IgD-negative memory B cell (primary cell): ENCODE results near the gene AP1S3. TPM values are rescaled to one million over a fixed set of nuclear protein-coding genes. Genes with fewer than 3 reads are reported as not detected.

ENCODE experiments used
- H3K27ac Mint-ChIP-seq, 3 donors: one replicate each; pipeline ENCODE4 v1.8.0; 2020 to 2022; ENCODE audit warnings: mild to moderate bottlenecking in 3 of 3, mixed read lengths in 3 of 3, moderate library complexity in 1 of 3
- H3K27me3 Mint-ChIP-seq: one replicate; pipeline ENCODE4 v1.8.0; 2021; ENCODE audit warnings: mixed read lengths
- H3K36me3 Mint-ChIP-seq: one replicate; pipeline ENCODE4 v1.8.0; 2020; ENCODE audit warnings: mild to moderate bottlenecking, mixed read lengths
- H3K4me1 Mint-ChIP-seq, 3 donors: one replicate each; pipeline ENCODE4 v1.8.0; 2020 to 2022; ENCODE audit warnings: mixed read lengths in 3 of 3, mild to moderate bottlenecking in 1 of 3
- H3K4me3 Mint-ChIP-seq, 4 donors: one replicate each; pipeline ENCODE4 v1.8.0; 2020 to 2022; ENCODE audit warnings: mild to moderate bottlenecking in 4 of 4, mixed read lengths in 4 of 4, moderate library complexity in 3 of 4
- H3K9me3 Mint-ChIP-seq, 3 donors: one replicate each; pipeline ENCODE4 v1.8.0; 2020 to 2021; ENCODE audit warnings: mixed read lengths in 3 of 3, mild to moderate bottlenecking in 1 of 3
- polyA plus RNA-seq: library from polyadenylated mRNA; unstranded; fragments of 300-500 nt; fragmentation: Illumina TruSeq; gene quantifications from one replicate; pipeline ENCODE4 v1.2.3, GENCODE V29; 2021

AP1S3 gene
- polyA plus RNA-seq, 1 donor from 2014 or later, result 23.0 TPM

DNA sequence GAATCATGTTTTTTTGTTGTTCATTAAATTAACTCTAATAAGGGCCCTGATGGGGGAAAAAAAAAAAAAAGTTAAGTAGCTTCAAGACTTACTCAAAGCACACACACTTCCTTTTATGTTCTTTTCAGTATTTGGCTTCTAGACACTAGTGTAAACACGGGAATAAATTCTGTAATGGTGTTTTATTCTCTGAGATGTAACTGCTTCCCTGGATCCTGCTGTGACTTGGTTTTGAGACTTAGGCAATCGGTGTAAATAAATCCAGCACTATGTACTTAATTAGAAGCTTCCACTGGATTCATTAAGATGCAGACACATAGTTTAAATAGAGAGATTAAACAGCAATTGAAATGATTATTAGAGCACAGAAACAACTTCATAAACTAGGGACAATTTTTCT is 26.1 kb upstream of the AP1S3 start:
- H3K9me3 Mint-ChIP-seq, result no peaks in the 10 kb centered on the region
- peaks cover 12 to 21% (median 14%) of the 10 kb centered on the region in 3 donors for H3K4me1 Mint-ChIP-seq
- peaks cover 6% of the 10 kb centered on the region for H3K36me3 Mint-ChIP-seq
- no peaks in the 10 kb centered on the region for H3K27me3 Mint-ChIP-seq
- no peak overlapping the region for H3K4me3 Mint-ChIP-seq
- peak overlapping the region in 1 of 3 donors; percentile 47 for H3K27ac Mint-ChIP-seq

DNA sequence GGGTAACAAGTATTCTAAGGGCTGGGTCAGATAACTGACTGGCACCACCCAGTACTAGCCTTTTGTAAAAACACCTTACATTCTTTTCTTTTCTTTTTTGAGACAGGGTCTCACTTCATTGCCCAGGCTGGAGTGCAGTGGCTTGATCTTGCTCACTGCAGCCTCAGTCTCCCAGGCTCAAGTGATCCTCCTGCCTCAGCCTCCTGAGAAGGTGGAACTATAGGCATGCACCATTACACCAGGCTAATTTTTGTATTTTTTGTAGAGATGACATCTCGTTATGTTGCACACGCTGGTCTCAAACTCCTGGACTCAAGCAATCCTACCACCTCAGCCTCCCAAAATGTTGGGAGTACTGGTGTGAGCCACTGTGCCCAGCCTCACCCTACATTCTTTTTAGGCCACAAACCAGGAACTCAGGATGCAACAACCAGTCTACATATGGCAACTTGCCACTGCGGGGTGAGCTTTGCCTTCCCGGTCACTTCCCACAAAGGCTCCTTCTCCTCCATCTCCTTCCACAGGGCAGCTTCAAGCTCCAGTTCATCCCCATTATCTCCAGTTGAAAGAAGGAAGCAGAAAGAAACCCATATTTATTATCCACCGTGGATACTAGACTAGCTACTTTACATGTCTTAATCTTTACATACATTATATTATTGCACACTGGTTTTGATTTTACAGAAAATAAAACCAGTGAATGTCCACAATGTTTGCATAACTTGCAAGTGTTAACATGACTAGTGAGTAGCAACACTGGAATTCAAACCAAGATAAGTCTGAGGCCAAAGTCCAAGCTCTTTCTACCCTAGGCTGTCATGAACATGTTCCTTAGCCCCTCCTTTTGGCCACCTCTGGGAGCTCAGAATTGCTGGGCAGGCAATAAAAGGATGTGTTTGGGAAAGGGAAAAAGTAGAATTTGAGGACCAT is 23.7 kb upstream of the AP1S3 start:
- Mint-ChIP-seq H3K27ac (peak overlapping the region in 1 of 3 donors; percentile 69), H3K27me3 (no peaks in the 10 kb centered on the region)

DNA sequence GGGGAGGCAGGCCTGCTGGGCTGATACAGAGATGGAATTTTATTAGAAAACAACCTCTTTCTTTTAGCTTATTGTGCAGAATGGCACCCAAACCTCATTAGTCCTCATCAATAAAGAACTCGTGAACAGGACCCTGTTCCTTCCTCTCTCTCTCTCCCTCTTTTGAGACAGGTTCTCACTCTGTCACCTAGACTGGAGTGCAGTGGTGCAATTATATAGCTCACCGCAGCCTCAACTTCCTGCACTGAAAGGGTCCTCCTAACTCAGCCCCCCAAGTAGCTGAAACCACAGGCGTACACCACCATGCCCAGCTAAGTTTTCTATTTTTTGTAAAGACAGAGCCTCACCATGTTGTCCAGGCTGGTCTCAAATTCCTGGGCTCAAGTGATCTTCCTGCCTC is 21.7 kb upstream of the AP1S3 start:
- H3K27ac Mint-ChIP-seq, result peak overlapping the region in 1 of 3 donors; percentile 86
- peaks cover 6% of the 10 kb centered on the region for H3K36me3 Mint-ChIP-seq
- no peaks in the 10 kb centered on the region for H3K9me3 Mint-ChIP-seq
- H3K27me3 Mint-ChIP-seq, result no peaks in the 10 kb centered on the region
- no peak overlapping the region for H3K4me3 Mint-ChIP-seq
- H3K4me1 Mint-ChIP-seq, result peaks cover 9 to 16% (median 13%) of the 10 kb centered on the region in 3 donors

More for the DNA sequence above, 23.7 kb upstream of the AP1S3 start:
- no peak overlapping the region for H3K4me3 Mint-ChIP-seq
- peaks cover 13 to 17% (median 13%) of the 10 kb centered on the region in 3 donors for H3K4me1 Mint-ChIP-seq
- H3K9me3 Mint-ChIP-seq, result no peaks in the 10 kb centered on the region
- peaks cover 6% of the 10 kb centered on the region for H3K36me3 Mint-ChIP-seq

DNA sequence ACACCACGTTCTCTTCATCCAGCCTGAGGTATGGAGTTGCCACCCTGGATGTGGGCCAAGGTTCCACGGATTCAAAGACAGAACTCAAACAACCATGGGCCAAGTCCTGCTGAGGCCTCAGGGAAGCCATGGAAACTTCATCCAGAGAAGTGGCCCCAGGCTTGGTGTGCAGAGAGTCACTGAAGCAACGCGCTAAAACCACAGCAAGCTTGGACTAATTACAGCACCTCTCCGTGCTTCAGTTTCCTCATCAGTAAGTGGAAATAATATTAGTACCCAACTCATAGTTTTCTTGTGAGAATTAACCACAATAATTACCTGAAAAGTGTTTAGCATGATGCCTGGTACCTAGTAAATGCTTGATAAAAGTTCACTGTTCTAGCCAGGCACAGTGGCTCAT is 19.2 kb upstream of the AP1S3 start:
- Mint-ChIP-seq H3K36me3 (peaks cover 7% of the 10 kb centered on the region), H3K27me3 (no peaks in the 10 kb centered on the region), H3K4me3 (peak overlapping the region in 2 of 4 donors; percentile 3 to 70), H3K4me1 (peaks cover 9 to 16% (median 14%) of the 10 kb centered on the region in 3 donors), H3K9me3 (no peaks in the 10 kb centered on the region), H3K27ac (peak overlapping the region in 1 of 3 donors; percentile 96)

DNA sequence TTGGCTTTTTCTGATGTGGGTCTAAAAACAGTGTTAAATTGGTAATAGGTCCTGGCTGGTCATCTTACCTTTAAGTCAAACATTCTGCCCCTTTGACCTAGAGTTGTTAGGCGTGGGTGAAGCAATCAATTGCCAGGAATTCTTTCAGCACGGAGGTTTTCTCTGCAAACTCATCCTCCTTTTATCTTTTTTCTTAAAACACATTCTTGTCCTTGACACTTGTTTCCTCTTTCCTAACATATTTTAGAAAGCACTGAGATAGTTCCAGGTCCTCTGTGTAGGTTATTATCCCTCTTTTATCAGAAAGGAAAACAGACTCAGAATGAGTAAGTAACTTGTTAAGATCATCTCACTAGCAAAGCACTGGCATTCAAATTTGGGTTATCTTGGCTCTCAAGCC is 18.6 kb upstream of the AP1S3 start:
- Mint-ChIP-seq H3K27me3 (no peaks in the 10 kb centered on the region), H3K27ac (peak overlapping the region in 1 of 3 donors; percentile 96), H3K4me1 (peaks cover 9 to 18% (median 14%) of the 10 kb centered on the region in 3 donors), H3K9me3 (peaks cover 0 to 4% (median 0%) of the 10 kb centered on the region in 3 donors), H3K36me3 (peaks cover 7% of the 10 kb centered on the region), H3K4me3 (peak overlapping the region in 2 of 4 donors; percentile 3 to 70)

DNA sequence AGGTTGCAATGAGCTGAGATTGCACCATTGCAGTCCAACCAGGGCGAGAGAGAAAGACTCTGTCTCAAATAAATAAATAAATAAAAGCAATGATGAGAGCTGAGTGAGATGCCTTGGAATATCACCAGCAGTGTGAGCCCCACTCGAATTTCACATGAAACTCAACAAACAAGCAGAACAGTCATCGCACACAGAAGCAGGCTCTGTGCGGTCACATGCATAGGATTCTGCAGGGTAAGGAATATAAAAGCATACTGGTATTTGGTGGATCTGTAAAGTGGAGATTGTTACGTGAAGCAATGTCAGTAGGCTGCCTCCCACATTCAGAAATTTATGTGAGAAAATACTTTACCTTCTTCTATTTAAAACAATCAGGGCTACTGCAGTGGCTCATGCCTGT is 18.0 kb upstream of the AP1S3 start:
- Mint-ChIP-seq H3K4me1 (peaks cover 9 to 20% (median 14%) of the 10 kb centered on the region in 3 donors), H3K27me3 (no peaks in the 10 kb centered on the region), H3K27ac (no peak overlapping the region), H3K4me3 (peak overlapping the region in 1 of 4 donors; percentile 81), H3K36me3 (peaks cover 4% of the 10 kb centered on the region), H3K9me3 (peaks cover 0 to 6% (median 0%) of the 10 kb centered on the region in 3 donors)

DNA sequence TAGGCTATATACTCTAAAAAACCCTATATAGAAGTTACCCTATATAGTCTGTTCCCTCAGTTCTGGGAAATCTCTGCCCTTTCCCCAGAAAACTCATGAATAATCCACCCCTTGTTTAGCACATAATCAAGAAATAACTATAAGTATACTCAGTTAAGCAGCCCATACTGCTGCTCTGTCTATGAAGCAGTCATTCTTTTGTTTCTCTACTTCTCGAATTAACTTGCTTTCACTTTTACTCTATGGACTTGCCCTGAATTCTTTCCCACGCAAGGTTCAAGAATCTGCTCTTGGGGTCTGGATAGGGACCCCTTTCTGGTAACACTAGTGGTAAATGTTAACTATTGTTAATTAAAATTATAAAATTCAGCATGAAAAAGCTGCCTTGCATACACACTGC is 17.4 kb upstream of the AP1S3 start:
- H3K4me1 Mint-ChIP-seq, result peaks cover 9 to 18% (median 16%) of the 10 kb centered on the region in 3 donors
- H3K27me3 Mint-ChIP-seq, result no peaks in the 10 kb centered on the region
- H3K4me3 Mint-ChIP-seq, result peak overlapping the region in 2 of 4 donors; percentile 10 to 81
- H3K27ac Mint-ChIP-seq, result peak overlapping the region in 1 of 3 donors; percentile 24
- peaks cover 0 to 6% (median under 1%) of the 10 kb centered on the region in 3 donors for H3K9me3 Mint-ChIP-seq
- peaks cover 6% of the 10 kb centered on the region for H3K36me3 Mint-ChIP-seq

DNA sequence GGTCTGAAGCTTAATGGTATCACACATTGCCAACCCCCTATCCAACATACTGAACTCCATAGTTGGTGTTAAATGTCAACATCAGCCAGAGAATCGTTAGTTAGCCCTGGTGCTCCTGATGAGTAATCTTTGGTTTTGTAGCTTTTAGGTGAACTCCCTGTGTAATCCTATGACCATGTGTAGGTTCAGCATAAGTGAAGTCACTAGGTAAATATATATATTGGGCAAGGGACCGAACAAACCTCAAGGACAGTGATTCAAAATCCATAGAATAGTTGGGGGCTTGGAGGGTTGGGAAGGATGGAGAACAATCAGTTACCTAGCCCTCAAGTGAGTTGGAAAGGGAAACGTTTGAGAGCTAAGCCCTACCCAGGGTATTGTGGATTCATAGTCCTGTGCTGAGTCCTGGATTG is 16.0 kb upstream of the AP1S3 start:
- Mint-ChIP-seq H3K36me3 (peaks cover 14% of the 10 kb centered on the region), H3K27me3 (no peaks in the 10 kb centered on the region), H3K4me1 (peaks cover 9 to 19% (median 18%) of the 10 kb centered on the region in 3 donors), H3K4me3 (no peak overlapping the region), H3K27ac (no peak overlapping the region), H3K9me3 (peaks cover 0 to 10% (median 8%) of the 10 kb centered on the region in 3 donors)

DNA sequence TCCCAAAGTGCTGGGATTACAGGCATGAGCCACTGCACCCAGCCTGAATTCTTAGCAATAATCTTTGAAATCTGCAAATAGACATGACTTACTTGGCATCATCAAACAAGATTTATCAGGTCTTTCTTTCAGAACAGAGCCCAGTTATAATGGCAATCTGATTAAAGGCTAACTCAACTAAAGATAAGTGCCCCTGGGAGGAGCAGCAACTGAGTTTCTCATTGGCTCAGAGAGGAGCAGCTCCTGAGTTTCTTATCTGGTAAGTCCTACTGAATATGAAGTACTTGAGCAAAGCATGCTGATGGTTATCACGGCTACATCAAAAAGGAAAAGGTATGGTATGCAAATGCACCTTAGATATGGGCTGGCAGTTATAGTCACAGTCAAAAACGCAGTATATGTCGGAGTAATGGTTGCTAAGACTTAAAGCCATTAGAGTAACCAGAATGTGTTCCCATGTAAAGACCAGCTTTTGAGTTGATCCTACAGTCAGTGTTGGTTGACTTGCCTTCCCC is 15.0 kb upstream of the AP1S3 start:
- peaks cover 9 to 19% (median 18%) of the 10 kb centered on the region in 3 donors for H3K4me1 Mint-ChIP-seq
- no peaks in the 10 kb centered on the region for H3K27me3 Mint-ChIP-seq
- no peak overlapping the region for H3K4me3 Mint-ChIP-seq
- peaks cover 18% of the 10 kb centered on the region for H3K36me3 Mint-ChIP-seq
- H3K9me3 Mint-ChIP-seq, result peaks cover 0 to 10% (median 8%) of the 10 kb centered on the region in 3 donors
- no peak overlapping the region for H3K27ac Mint-ChIP-seq

DNA sequence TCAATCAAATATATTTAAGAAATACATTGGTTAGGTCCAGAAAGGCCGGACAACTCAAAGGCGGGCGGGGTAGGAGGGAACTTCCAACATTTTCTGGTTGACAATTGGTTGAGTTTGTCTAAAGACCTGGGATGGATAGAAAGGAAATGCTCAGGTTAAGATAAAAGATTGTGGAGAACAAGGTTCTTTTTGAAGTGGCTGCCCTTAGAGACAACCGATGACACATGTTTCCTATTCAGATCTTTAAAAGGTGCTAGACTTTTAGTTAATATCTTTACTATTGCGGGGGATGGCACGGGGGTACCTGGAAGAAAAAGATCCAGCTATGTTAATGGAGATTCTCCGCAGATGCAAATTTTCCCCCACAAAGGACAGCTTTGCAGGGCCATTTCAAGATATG is 10.0 kb upstream of the AP1S3 start:
- Mint-ChIP-seq H3K27ac (no peak overlapping the region), H3K4me1 (peaks cover 0 to 5% (median 4%) of the 10 kb centered on the region in 3 donors), H3K4me3 (no peak overlapping the region), H3K27me3 (no peaks in the 10 kb centered on the region), H3K36me3 (peaks cover 15% of the 10 kb centered on the region), H3K9me3 (peaks cover 0 to 10% (median 8%) of the 10 kb centered on the region in 3 donors)

DNA sequence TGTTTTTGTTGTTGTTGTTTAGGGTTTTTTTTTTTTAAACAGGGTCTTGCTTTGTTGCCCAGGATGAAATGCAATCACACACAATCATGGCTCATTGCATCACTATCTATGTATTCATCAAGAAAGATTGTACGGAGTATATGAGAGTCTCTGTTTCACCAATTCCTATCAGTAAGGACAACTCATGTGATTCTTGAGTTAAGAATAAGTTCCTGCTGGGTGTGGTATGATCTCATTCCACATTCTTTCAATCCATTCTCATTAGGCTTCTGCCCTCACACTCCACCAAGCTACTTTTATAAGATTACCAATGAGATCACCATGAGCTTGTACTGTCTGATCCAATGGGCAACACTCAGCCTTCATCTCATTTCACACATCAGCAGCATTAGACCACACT is 9.1 kb upstream of the AP1S3 start:
- Mint-ChIP-seq H3K27ac (peak overlapping the region in 1 of 3 donors; percentile 68), H3K36me3 (peaks cover 15% of the 10 kb centered on the region), H3K27me3 (no peaks in the 10 kb centered on the region), H3K9me3 (peaks cover 0 to 10% (median 8%) of the 10 kb centered on the region in 3 donors), H3K4me1 (peaks cover 3 to 9% (median 7%) of the 10 kb centered on the region in 3 donors), H3K4me3 (no peak overlapping the region)

DNA sequence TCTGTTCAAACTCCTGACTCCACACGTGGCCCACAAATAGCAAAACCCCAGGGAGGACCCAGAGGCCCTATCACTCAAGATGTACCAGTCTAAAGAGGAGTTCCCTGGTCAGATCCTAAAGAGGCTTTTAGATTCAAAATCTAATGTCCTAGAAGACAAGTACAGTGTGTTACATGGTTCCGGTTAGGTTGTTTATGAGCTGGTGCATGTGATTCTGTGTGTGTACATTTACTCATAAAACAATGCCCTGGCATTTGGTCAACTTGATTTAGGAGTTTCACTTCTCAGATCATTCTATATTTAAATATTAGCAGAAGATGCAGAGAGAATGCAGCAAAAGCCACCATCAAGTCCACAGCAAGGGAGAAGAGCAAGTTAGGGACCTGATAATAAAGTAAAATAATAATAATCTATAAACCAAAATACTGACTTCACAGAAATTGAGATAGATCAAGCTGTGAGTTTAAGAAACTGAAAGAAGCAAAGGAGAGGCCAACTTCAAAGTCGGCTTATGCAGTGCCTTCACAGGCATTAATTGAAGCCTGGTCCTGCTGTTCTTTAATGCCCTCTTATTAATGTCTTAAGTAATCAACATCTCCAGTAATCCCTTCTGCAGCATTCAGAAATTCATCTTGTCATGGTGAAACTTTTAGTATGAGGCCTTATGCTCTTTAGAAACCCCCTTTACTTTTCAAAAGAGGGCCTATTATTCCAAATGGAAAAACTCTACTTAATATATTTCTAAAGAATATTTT is 4.2 kb upstream of the AP1S3 start:
- no peaks in the 10 kb centered on the region for H3K9me3 Mint-ChIP-seq
- H3K4me3 Mint-ChIP-seq, result peak overlapping the region in 3 of 4 donors; percentile 61 to 80 (median 62)
- H3K4me1 Mint-ChIP-seq, result peaks cover 16 to 22% (median 19%) of the 10 kb centered on the region in 3 donors
- H3K27ac Mint-ChIP-seq, result peak overlapping the region; percentile 90 to 98 (median 96)
- H3K27me3 Mint-ChIP-seq, result no peaks in the 10 kb centered on the region
- no peaks in the 10 kb centered on the region for H3K36me3 Mint-ChIP-seq

DNA sequence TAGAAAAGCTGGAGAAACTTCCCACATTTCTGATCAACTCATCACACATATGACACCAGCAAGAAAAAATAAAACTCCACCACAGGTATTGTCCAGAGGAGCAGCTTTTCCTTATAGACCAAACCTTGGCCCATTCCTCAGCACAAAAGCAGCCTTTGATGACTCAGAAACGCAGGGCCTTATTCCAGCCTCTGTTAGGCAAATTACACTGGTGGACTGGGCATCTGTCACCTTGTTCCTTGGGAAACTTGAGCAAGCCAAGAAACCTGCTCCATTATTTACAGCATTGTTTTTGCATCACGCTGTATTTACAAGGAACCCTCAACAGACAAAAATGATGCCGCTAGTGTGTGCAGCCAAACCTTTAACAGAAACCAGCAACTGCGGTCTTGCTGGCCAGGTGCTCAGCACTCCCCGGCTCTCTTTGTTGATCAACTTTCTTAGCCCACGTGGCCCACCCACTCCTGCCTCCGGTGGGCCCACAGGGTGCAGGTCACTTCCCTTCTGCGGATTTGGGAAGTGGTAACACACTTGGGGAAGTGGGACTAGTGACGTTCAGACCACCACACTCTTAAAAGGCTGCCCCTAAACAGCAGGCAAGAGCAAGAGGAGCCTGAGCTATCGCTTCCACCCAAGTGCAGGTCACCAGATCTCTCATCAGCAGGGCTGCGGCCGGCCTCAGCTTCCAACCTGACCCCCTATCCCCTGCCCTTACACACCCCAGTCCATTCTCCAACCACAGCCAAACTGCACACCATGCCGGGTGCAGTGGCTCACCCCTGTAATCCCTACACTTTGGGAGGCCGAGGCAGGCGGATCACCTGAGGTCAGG is 1.5 kb downstream of the AP1S3 start:
- Mint-ChIP-seq H3K27ac (peak overlapping the region; percentile 95 to 99 (median 96)), H3K36me3 (peaks cover 2% of the 10 kb centered on the region), H3K4me3 (peak overlapping the region; percentile 86 to 100 (median 99)), H3K4me1 (peaks cover 29 to 39% (median 36%) of the 10 kb centered on the region in 3 donors), H3K27me3 (no peaks in the 10 kb centered on the region), H3K9me3 (no peaks in the 10 kb centered on the region)

DNA sequence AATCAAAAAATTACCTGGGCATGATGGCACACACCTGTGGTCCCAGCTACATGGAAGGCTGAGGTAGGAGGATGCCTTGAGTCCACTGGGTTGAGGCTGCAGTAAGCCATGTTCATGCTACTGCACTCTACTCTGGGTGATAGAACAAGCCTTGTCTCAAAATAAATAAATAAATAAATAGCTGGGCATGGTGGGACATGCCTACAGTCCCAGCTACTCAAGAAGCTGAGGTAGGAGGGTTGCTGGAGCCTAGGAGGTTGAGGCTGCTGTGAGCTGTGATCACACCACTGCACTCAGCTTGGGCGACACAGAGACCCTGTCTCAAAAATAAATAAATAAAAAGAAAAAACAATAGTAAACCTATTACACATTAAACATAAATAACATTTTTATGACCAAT is 3.0 kb downstream of the AP1S3 start:
- H3K27ac Mint-ChIP-seq, result no peak overlapping the region
- peaks cover 31 to 45% (median 37%) of the 10 kb centered on the region in 3 donors for H3K4me1 Mint-ChIP-seq
- H3K9me3 Mint-ChIP-seq, result no peaks in the 10 kb centered on the region
- peak overlapping the region in 1 of 4 donors; percentile 12 for H3K4me3 Mint-ChIP-seq
- H3K36me3 Mint-ChIP-seq, result peaks cover 4% of the 10 kb centered on the region
- no peaks in the 10 kb centered on the region for H3K27me3 Mint-ChIP-seq
